Retina (tissue), 1 donor: ENCODE data around the gene FDX2.
"Not testable (repeated sequence)": the region's sequence is repeated elsewhere in the genome, so short reads cannot be mapped to it uniquely, and the experiment has no call there.

ENCODE experiments used
- DNase-seq: peaks from one replicate; pipeline ENCODE4 v3.0.0-alpha.2; 2016

The FDX2 gene

DNA sequence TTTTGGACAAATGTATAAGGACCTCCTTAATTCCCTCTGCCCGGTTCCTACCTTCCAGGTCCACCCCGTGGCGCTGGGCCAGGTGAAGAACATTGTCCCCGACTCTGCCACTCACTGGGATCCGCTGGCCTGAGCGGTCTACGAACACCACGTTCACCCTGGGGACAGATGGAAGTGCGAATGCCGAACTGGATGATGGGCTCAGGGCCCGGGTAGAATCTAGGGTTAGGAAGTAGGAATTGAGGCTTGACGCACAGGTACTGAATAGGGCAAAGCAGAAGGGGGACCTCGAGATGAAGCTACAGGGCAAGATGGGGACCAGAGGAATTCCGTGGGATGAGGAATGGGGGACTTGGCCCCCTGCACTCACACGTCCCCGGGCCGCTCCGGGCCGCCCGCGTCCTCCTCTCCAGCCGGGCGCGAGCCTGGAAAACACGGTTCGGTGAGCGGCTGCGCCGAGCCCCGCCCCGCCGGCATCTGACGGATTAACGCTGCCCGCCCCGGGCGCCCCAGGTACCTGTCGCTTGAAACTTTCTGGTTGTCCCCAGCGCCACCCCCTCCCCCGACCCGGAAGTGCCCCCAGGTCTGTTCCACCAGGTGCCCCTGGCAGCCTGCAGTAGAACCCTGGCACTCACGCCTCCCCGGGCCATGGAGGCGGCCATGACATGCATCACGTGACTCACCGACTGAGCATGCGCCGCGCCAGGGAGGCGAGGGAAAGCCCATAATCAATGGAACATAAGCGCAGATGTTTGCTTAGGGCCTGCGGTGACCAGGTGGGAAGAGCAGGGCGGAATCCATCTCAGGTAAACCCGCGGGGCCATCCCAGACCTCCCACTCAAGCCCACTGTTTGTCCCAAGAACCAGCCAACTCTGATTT, at the start of gene FDX2:
FDX2 (minus strand) TSS at position 681 of the 880 bp plus-strand sequence; CDS start at position 662, 19 bp downstream.
- DNase-seq = peak; percentile 84

DNA sequence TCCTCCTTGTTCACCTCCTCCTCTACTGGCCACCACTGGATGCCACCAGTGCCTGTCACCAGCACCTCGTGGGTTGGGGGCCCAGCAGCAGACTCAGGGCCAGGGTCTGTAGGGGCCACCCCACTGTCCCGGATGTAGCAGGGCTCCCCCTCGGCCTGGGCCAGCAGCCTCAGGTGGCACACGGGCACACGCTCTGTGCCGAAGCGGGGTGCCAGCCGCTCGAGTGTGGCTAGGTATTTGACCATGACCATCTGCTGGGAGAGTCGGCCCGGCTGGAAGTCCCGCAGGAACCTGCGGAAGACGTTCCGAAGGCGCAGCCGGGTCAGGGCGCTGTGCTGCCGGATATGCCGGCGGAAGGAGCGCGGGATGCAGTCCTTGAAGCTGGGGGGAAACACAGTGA, 49.7 kb upstream of the FDX2 start:
- no peak for DNase-seq

DNA sequence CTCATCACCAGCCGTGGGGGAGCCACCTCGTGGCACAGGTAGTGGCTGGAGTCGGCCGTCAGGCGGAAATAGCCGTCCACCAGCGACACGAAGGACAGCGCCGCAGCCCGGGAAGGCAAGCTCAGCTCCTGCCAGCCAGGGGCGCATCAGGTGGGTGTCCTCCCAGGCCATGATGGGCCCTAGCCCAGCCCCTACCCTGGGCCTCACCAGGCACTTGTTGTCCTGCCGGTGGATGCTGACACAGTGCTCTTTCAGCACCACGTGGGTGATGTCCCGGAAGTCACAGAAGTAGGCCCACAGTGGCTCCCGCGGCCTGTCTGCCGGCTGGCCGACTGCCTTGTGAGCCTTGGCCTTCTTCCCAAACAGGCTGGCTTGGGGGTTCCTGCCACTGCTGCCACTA, 48.8 kb upstream of the FDX2 start:
- no peak for DNase-seq

DNA sequence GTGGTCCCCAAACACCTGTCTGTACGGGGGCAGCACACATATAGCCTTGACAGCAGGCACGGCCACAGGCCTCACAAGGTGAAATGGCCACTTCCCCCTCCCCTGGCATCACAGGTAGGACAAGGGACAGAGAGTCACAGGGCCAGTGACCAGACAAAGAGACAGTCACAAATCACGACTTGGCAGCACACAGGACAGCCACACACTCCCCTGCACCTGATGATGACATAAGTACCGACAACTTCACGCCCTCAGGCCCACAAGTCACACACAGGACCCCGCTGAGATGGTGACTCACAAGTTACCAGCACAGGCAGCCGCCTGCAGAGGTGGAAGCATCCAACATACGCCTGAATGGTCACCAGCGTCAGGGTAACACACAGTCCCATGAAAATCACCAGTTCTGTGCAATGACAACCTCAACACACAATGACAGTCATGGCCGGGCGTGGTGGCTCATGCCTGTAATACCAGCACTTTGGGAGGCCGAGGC, 48.0 kb upstream of the FDX2 start:
- no peak for DNase-seq

DNA sequence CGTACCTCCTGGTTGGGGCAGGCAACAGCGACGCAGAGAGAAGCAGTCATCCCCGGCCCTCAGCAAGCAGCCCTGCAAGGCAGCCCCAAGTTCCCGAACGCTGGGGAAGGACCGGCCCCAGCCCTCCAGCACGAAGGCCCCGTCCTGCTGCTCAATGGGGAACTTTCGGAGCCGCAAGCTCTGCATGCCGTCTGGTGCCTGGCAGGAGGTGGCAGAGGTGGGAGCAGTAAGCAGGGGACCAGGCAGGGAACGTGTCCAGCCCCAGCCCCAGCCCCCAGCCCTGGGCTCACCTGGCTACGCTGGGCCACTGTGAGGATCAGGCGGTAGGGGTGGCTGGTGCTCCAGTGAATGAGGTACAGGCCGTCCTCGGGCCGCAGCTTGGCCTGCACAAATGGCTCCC, 46.4 kb upstream of the FDX2 start:
- no peak for DNase-seq

DNA sequence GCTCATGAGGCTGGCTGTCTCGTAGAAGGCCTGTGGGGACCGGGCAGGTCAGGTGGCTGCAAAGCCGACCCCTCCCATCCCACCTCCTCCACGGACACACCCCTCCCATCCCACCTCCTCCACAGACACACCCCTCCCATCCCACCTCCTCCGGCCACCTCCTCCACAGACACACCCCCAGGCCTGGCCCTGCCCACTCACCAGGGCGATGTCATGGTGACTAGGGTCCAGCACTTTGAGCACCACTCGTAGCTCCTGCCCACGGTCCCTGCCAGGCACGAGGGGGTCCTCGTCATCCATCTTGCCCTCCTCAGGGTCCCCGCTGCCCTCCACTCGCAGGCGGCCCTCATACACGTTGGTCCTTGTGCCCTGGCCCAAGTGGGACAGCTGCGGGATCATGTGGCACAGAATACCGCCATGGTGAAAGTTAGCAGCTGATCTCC, 45.8 kb upstream of the FDX2 start:
- no peak for DNase-seq

DNA sequence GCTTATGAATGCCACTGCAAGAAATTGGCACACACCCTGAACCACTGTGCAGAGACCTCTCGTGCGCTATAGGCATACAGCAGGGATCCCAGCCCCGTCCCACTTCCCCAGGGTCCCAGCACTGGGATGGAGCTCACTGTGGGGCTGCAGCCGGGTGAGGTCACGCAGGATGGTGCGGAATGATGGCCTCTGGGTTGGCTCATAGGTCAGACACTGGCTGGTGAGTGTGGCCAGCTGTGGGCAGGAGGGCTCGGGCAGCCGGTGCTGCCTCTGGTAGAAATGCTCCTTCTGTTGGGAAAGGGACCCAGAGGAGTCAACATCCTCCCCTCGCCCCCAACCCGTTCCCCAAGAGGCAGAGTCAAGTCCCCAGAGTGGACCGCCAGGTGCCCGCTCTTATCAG, 40.6 kb upstream of the FDX2 start:
- DNase-seq = no peak

DNA sequence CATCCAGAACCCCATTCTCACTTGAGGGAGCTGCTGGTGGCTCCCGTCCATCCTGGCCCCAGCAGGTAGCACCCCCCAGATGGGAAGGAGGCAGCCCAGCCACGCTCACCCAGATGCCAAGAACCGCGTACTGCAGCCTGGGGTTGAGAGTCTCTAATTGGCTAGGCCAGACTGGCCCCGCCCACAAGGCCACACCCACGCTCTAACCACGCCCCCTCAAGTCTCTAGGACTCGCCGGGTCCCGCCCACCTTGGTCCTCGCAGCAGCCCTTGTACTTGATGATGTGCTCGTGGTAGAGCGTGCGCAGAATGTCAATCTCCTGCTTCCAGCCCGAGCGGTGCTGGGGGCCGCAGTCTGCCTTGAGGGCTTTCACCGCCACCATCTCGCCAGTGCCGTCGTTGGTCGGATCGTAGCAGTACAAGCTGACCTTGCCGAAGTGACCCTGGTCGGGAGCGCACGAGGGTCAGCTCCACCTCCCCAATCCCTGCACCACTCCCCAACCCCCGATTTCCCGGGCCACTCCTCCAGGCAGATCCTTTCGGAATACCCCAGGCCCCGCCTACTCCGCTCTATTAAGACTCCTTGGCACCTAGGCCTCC, 38.1 kb upstream of the FDX2 start:
- peak; percentile 93 for DNase-seq

DNA sequence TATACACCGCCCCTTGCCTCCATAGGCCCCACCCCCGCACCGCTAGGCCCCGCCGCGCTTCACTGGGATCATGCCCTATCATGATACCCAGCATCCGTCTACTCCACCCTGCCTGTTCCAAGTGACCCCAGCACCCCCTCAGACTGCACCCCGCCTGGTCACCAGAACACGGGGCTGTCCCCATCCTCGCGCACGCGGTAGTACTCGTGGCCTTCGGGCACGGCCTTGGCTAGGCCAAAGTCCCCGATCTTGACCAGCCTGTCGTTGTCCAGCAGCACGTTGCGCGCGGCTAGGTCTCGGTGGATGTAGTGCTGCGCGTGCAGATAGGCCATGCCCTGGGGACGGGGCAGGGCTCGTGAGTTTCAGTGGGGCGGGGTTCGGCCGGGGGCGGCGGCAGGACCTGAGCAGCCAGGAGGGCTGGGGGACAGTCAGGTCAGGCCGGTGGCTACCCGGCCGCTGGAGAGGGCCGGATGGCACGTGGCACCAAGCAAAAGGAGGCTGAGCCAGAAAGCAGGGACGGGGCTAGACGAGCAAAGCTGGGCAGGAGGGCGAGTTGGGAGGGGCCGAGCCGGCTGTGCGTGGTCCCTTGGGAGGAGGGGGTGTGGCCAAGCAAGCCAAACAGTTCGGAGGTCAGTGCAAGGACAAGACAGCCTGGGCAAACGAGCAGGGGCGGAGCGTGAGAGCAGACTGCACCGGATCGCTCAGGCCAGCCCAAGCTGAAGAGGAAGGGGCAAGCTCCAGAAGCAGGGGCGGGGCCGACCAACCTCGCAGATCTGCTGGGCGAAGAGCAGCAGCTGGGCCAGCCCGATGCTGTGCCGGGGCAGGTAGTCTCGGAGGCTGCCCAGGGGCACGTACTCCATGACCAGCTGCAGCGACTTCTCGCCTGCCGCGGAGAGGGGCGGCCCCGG, 37.2 kb upstream of the FDX2 start:
- DNase-seq = peak; percentile 91

DNA sequence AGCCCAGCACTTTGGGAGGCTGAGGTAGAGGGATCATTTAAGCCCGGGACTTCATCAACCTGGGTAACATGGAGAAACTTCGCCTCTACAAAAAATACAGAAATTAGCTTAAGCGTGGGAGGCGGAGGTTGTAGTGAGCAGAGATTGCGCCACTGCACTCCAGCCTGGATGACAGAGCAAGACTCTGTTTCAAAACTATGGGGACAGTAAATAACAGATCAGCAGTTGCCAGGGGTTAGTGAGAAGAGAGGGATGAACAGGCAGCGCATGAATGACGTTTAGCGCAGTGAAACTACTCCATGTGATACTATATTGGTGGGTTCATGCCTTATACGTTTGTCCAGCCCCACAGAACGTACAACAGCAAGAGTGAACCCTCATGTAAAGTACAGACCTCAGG, 30.7 kb upstream of the FDX2 start:
- DNase-seq = no peak

DNA sequence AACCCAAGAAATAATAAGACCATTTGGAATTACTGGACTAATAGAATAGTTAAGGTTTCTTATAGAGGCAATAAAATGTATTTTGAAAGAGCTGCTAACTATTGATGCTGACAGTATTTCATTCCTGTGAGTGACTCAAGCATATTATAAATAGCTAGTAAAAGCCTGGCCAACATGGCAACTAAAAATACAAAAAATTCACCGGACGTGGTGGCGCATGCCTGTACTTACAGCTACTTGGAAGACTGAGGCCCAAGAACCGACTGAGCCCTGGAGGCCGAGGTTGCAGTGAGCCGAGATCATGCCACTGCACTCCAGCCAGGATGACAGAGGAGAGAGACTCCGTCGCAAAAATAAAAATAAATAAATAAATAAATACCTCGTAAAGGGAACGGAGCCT, 29.0 kb upstream of the FDX2 start:
- no peak for DNase-seq

DNA sequence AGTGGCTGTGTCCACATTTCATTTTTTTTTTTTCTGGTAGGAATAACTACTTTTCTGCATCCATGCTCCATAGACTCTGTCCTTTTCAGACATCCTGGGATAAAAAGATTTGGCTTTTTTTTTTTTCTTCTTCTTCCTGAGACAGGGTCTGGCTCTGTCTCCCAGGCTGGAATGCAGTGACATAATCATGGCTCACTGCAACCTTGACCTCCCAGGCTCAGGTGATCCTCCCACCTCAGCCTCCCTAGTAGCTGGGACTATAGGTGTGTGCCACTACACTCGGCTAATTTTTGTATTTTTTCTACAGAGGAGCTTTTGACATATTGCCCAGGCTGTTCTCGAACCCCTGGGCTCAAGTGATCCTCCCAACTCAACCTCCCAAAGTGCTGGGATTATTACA, 27.7 kb upstream of the FDX2 start:
- DNase-seq = no peak

DNA sequence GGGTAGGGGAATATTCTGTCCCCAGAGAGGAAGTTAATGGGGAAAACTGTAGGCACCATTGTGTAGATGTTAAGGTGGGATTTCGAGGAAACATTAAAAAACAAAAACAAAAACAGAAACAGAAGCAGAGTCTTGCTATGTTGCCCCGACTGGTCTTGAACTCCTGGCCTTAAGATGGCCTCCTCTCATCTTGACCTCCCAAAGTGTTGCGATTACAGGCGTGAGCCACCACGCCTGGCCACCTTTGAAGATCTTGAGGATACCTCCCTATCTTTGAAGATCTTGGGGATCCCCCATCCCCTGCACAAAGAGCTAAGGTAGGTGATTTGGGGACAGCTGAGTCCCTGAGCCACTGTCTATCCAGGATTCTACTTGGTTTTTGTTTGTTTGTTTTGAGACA, 24.2 kb upstream of the FDX2 start:
- no peak for DNase-seq

DNA sequence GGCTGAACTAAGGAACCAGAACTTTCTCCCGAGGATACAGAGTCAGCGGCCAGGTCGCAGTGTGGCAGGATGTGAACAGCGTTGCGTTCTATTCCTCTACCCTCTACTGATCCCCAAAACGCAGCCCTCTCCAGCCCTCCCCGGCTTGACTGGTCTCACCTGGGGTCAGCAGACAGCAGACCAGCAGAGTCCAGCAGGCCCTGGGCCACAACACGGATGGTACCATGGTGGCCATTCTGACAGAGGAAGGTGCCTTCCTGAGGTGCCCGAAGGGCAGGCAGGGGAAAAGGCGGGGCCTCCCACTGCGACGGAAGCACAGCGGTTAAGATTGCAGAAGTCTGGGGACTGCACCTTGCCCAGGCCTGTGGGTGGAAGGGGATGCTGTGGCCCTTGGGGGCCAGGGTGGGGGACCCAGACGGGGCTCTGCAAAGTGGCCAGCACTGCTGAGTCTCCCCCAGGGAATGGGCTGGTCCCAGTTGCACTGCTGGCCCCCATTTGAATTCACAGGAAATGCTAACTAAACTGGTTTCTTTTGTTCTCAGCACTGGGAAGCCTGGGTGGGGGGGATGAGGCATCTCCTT, 23.7 kb upstream of the FDX2 start, which contains the start of gene ICAM3:
ICAM3 (minus strand) TSS at position 245 of the 581 bp plus-strand sequence; CDS start at position 235, 10 bp downstream.
- no peak for DNase-seq

DNA sequence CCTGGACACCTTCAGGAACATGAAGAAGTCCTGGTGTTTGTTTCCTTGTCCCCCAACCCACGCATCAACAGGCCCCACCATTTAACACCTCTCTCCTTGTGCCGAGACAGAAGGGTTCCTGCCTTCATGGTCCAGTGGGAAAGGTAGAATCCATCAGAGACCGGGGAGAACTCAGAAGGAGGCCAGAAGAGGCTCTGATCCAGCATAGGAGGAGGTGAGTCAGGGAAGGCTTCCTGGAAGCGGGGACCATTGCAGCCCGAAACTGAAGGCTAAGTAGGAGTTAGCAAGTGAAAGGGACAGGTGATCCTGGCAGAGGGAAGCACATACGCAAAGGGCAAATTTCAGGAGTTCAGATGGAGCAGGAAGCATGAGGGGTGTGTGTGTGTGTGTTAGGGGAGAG, 23.1 kb upstream of the FDX2 start:
- no peak for DNase-seq

DNA sequence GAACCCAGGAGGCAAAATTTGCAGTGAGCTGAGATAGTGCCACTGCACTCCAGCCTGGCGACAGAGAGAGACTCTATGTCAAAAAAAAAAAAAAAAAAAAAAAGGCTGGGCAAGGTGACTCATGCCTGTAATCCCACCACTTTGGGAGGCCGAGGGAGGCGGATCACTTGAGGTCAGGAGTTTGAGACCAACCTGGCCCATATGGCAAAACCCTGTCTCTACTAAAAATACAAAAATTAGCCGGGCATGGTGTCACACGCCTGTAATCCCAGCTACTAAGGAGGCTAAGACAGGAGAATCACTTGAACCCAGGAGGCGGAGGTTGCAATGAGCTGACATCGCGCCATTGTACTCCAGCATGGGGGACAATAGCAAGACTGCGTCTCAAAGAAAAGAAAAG, 20.9 kb upstream of the FDX2 start:
- not testable (repeated sequence) for DNase-seq

DNA sequence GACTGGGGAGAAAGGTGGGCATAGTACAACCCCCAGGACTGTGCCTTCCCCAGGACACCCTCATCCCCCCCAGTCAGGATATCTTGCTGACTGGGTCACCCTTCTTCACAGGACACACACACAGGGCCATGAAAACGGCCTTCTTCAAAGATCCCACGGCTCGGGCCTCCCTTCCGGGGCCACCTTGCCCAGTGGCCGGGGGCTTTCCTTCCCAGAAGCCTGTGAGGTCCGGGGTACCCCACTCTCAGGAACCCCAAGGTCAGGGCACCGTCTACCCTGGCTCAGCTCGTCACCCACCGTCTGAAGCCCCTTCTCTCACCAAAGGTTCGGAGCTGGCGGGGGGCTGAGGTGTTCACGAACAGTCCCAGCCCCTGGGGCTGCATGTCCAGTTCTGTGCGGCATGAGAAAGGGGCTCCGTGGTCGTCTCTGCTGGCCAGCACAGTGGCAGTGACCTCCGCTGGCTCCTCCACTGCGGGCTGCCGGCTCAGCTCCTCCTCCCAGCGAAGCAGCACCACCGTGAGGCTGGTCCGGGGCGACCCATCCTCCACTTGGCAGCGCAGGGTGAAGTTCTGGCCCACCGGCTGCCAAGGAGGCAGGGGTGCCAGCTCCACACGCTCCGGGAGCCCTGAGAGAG, 19.7 kb upstream of the FDX2 start:
- DNase-seq = peak; percentile 9

DNA sequence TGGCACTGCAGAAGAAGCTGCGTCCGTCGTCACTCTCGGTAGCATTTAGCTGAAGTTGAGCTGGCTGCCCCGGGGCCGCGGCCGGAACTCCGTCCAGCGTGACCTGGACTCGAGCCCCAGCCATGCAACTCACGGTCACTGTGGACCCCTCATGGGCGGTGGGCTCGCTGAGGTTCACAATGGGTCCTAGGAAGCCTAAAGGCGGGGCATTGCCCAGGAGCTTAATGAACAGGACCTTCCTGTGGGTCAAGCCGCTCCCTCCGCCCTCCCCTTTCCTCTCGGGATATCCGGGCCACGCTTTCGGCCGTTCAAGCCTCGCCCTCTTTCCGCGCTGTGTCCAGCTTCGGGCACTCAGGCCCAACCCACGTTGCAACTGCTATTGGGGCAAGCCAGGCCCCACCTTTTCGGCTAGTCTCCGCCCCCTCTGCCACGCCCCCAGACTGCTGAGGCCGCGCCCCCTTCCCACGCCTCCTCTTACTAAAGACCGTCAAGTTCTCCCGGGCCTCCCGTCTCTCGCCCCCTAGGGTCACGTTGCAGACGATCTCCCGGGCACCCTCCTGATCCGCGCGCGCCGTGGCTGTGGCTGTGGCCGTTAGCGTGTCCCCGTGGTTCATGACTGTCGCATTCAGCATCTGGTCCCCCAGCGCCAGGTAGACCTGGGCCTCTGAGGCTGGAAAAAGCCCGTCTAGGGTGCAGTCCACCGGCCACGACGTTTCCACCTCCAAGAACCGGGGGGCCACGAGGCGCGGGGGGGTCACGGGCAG, 19.0 kb upstream of the FDX2 start:
- peak; percentile 86 for DNase-seq

DNA sequence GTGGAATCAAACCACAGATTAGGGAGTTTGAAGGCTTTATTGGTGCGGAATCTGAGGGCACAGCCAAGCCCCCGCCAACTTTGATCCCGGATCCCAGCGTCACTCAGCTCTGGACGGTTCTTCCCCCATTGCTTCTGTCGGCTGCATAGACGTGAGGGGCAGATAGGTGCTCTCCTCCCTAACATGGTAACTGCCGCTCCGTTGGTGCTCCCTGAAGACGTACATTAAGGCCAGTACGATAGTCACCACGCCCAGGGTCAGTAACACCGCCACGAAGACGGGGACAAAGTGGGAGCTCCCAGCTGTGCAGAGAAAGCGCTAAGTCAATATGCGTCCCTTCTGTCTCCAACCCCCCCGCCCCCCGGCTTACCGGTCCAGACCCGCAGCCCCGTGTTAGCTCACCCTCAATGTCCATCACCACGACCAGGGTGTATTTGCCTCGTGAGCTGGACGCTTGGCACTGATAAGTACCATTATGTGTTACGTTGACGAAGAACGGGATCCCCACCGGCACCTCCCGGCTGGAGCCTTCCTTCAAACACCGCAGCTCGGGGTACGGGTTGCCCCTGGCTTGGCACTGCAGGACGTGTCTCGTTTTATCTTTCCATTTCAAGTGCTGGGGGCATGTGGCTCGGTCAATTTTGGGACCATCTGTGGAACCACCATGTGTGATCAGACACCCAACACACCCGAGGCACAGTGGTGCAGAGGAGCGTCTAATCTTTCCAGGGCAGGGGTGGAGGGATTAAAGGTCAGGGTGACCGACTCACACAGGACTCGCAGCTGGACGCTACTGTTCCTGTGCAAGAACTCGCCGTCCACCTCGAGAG, 18.2 kb upstream of the FDX2 start:
- DNase-seq = no peak
